Endothelial cell of umbilical vein (primary cell): Measurements from ENCODE around the gene SNN. TPM values are rescaled to one million over a fixed set of nuclear protein-coding genes. Genes with fewer than 3 reads are reported as not detected.

Source experiments
- BruUV-seq: library from RNA; stranded (reverse); fragments of 400-500 nt; replicated peaks from 2 replicates; lab custom pipeline; 2021; lab: Mats Ljungman, UMichigan
- CTCF ChIA-PET: fragments of 300-600, 350-600 bp; sonication (Branson Sonifier 250); formaldehyde crosslinking; loops from one replicate; lab custom pipeline; 2021; ENCODE audit warnings: antibody characterized with exemption, inconsistent platforms; lab: Charles Lee
- POLR2A ChIA-PET: fragments of 300-600, 350-600 bp; sonication (Branson Sonifier 250); formaldehyde crosslinking; loops from one replicate; lab custom pipeline; 2021; ENCODE audit warnings: antibody characterized with exemption, inconsistent platforms; lab: Charles Lee
- DNase-seq: peaks from one replicate; pipeline ENCODE4 v3.0.0-alpha.2; 2011; ENCODE audit warnings: low read depth, low spot score
- FAIRE-seq: peaks from 2 replicates; lab custom pipeline; 2011; peaks lifted over from hg19 to GRCh38; lab: Jason Lieb, UNC
- H2AFZ ChIP-seq: 2 replicates; pipeline ENCODE4 v1.6.0; 2012; ENCODE audit warnings: low read depth, low read length, control low read depth, inconsistent platforms
- H3K27ac ChIP-seq: 2 replicates; pipeline ENCODE4 v1.5.1; 2011; ENCODE audit warnings: low read depth, mild to moderate bottlenecking, control low read depth, low read length, moderate library complexity; ENCODE audit not compliant: insufficient read depth
- H3K27me3 ChIP-seq, 2 experiments: 2 replicates each; pipeline versions ENCODE4 v1.6.0 to v1.6.1; 2011; ENCODE audit warnings: low read length in 2 of 2, mixed read lengths in 1 of 2; ENCODE audit not compliant: control insufficient read depth in 2 of 2, insufficient read depth in 2 of 2
- H3K36me3 ChIP-seq, 2 experiments: 2 replicates in 1 of 2; 3 replicates in 1 of 2; pipeline ENCODE4 v1.5.1; 2011; ENCODE audit warnings: low read length in 2 of 2, mild to moderate bottlenecking in 1 of 2, moderate library complexity in 1 of 2; ENCODE audit not compliant: control insufficient read depth in 2 of 2, insufficient read depth in 2 of 2; ENCODE audit errors: extremely low read depth in 1 of 2
- H3K4me1 ChIP-seq: 3 replicates; pipeline ENCODE4 v1.5.1; 2011; ENCODE audit warnings: mild to moderate bottlenecking, low read length; ENCODE audit not compliant: control insufficient read depth, insufficient read depth; ENCODE audit errors: extremely low read depth
- H3K4me2 ChIP-seq: 2 replicates; pipeline ENCODE4 v1.6.1; 2011; ENCODE audit warnings: low read length, control low read depth, mixed read lengths; ENCODE audit not compliant: insufficient read depth
- H3K4me3 ChIP-seq, 3 experiments: fragments of 200-600 bp in 1 of 3; sonication (generic), shearing (Covaris generic) in 1 of 3; replicated peaks in 1 of 3; 2 replicates each; pipeline ENCODE4 v1.5.1; 2011 to 2016; ENCODE audit warnings: control low read depth in 3 of 3, low read length in 3 of 3, mild to moderate bottlenecking in 2 of 3, inconsistent platforms in 1 of 3, low read depth in 1 of 3, moderate library complexity in 1 of 3; ENCODE audit not compliant: insufficient read depth in 1 of 3
- H3K79me2 ChIP-seq: 2 replicates; pipeline ENCODE4 v1.6.0; 2012; ENCODE audit warnings: low read length, inconsistent platforms; ENCODE audit not compliant: control insufficient read depth, insufficient read depth
- H3K9ac ChIP-seq: replicated peaks from 2 replicates; pipeline ENCODE3; 2011; ENCODE audit warnings: low read length, control low read depth; ENCODE audit not compliant: insufficient read depth; ENCODE audit errors: extremely low read depth
- H3K9me1 ChIP-seq: replicated peaks from 3 replicates; pipeline ENCODE4 v1.6.0; 2011; ENCODE audit warnings: mild to moderate bottlenecking, low read length; ENCODE audit not compliant: control insufficient read depth, insufficient read depth; ENCODE audit errors: extremely low read depth
- H3K9me3 ChIP-seq: replicated peaks from 2 replicates; pipeline ENCODE4 v1.5.1; 2012; ENCODE audit warnings: low read length, inconsistent platforms; ENCODE audit not compliant: control insufficient read depth, insufficient read depth
- H4K20me1 ChIP-seq: replicated peaks from 2 replicates; pipeline ENCODE3; 2011; ENCODE audit warnings: mild to moderate bottlenecking, low read length; ENCODE audit not compliant: control insufficient read depth, insufficient read depth; ENCODE audit errors: extremely low read depth
- EZH2 ChIP-seq: IDR thresholded peaks from 2 replicates; pipeline ENCODE4 v1.6.1; 2012; ENCODE audit warnings: borderline replicate concordance, low read depth, mild to moderate bottlenecking, moderate library complexity, low read length, inconsistent platforms; ENCODE audit not compliant: severe bottlenecking
- FOS ChIP-seq: IDR thresholded peaks from 2 replicates; pipeline ENCODE4 v1.6.1; 2011; ENCODE audit warnings: mild to moderate bottlenecking, low read length, moderate library complexity, borderline replicate concordance; ENCODE audit not compliant: insufficient read depth
- GATA2 ChIP-seq: IDR thresholded peaks from 2 replicates; pipeline ENCODE4 v1.7.0; 2011; ENCODE audit warnings: low read depth, mild to moderate bottlenecking, moderate library complexity, mixed read lengths, low read length; ENCODE audit not compliant: insufficient read length, insufficient read depth
- JUN ChIP-seq: IDR thresholded peaks from 2 replicates; pipeline ENCODE4 v1.6.1; 2011; ENCODE audit warnings: borderline replicate concordance, low read depth; ENCODE audit not compliant: insufficient read length, insufficient read depth
- MYC ChIP-seq: IDR thresholded peaks from one replicate; pipeline ENCODE4 v1.6.1; 2011; ENCODE audit warnings: mild to moderate bottlenecking, low read depth, low read length
- POLR2A ChIP-seq: IDR thresholded peaks from 2 replicates; pipeline ENCODE4 v1.6.1; 2012; ENCODE audit warnings: low read depth, mild to moderate bottlenecking, control low read depth, low read length
- POLR2AphosphoS5 ChIP-seq: IDR thresholded peaks from 2 replicates; pipeline ENCODE4 v1.6.1; 2012; ENCODE audit warnings: low read depth, mild to moderate bottlenecking, control low read depth, low read length, moderate library complexity; ENCODE audit not compliant: insufficient read depth
- dilution Hi-C: fragments of 300-500 bp; cut with MboI; formaldehyde crosslinking; loops from one replicate; pipeline ENCODE4 v1.15.0; 2019; ENCODE audit warnings: low sequenced_read_pairs; ENCODE audit not compliant: extremely low pct_ligation_motif_present
- intact Hi-C: fragments of 100-400 bp; cut with micrococcal nuclease; formaldehyde crosslinking; loops from one replicate; pipeline ENCODE4 v1.10.0; 2022
- polyA plus RNA-seq, 4 experiments: library from polyadenylated mRNA; depleted of rRNA in 3 of 4; stranded (reverse) in 3 of 4; unstranded in 1 of 4; fragments of >200 nt; gene quantifications; 2 replicates each; pipeline versions ENCODE4 v1.2.1 to v1.2.3, GENCODE V29; 2011 to 2012; ENCODE audit warnings: missing spikeins in 1 of 4
- total RNA-seq: library from RNA; stranded (reverse); gene quantifications from 2 replicates; pipeline ENCODE4 v1.2.3, GENCODE V29; 2021
- TF ChIP-seq, protein P1 (sequence below), 2 donors: IDR thresholded peaks; 1 replicate in 1 of 2; 2 replicates in 1 of 2; pipeline ENCODE4 v1.5.1; 2011; ENCODE audit warnings: low read length in 2 of 2, mild to moderate bottlenecking in 2 of 2, moderate library complexity in 2 of 2, control low read depth in 1 of 2, inconsistent platforms in 1 of 2, low read depth in 1 of 2; ENCODE audit not compliant: insufficient read depth in 1 of 2; ENCODE audit errors: extremely low read depth in 1 of 2

SNN gene
- total and polyA plus RNA-seq, 2 donors (not counting 3 experiments of a cell fraction or from before 2014, with no cell fraction given), result 17.7 to 24.1 TPM

- CTCF ChIA-PET, result no interaction called here
- POLR2A ChIA-PET, result no interaction called here
- dilution Hi-C loops (no loop called here), intact Hi-C loops (no loop called here)
- H3K9me3 ChIP-seq, result no peaks in the 10 kb centered on the region
- no peak overlapping the region for H2AFZ ChIP-seq
- FAIRE-seq (no peak), DNase-seq (no peak)
- no peak overlapping the region for H3K27ac ChIP-seq
- H3K4me3 ChIP-seq, result no peak overlapping the region
- TF ChIP-seq FOS (no peak), MYC (no peak), EZH2 (no peak), POLR2AphosphoS5 (no peak), JUN (no peak), GATA2 (no peak), POLR2A (no peak)
- TF ChIP-seq, protein P1, sequence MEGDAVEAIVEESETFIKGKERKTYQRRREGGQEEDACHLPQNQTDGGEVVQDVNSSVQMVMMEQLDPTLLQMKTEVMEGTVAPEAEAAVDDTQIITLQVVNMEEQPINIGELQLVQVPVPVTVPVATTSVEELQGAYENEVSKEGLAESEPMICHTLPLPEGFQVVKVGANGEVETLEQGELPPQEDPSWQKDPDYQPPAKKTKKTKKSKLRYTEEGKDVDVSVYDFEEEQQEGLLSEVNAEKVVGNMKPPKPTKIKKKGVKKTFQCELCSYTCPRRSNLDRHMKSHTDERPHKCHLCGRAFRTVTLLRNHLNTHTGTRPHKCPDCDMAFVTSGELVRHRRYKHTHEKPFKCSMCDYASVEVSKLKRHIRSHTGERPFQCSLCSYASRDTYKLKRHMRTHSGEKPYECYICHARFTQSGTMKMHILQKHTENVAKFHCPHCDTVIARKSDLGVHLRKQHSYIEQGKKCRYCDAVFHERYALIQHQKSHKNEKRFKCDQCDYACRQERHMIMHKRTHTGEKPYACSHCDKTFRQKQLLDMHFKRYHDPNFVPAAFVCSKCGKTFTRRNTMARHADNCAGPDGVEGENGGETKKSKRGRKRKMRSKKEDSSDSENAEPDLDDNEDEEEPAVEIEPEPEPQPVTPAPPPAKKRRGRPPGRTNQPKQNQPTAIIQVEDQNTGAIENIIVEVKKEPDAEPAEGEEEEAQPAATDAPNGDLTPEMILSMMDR (IDR thresholded peaks at IDR 0.05; ENCODE audit: extremely low read depth in 1 of 2, insufficient read depth in 1 of 2, low read depth in 1 of 2, low read length in 2 of 2), result no peak
- no peaks in the 10 kb centered on the region for H3K4me1 ChIP-seq
- no peaks in the 10 kb centered on the region for H4K20me1 ChIP-seq
- H3K9me1 ChIP-seq, result no peaks in the 10 kb centered on the region
- peaks cover 20 to 24% of the 10 kb centered on the region in 2 experiments for H3K36me3 ChIP-seq
- no TSS peak for BruUV-seq
- no peak overlapping the region for H3K9ac ChIP-seq
- peaks cover 4% of the 10 kb centered on the region for H3K79me2 ChIP-seq
- H3K27me3 ChIP-seq, result no peaks in the 10 kb centered on the region
- no peak overlapping the region for H3K4me2 ChIP-seq
Observed at GRCh38 chr16:11687601-11688519, 19.6 kb downstream of the SNN start.
